ENCODE measurements around the gene MEPCE.

DNA sequence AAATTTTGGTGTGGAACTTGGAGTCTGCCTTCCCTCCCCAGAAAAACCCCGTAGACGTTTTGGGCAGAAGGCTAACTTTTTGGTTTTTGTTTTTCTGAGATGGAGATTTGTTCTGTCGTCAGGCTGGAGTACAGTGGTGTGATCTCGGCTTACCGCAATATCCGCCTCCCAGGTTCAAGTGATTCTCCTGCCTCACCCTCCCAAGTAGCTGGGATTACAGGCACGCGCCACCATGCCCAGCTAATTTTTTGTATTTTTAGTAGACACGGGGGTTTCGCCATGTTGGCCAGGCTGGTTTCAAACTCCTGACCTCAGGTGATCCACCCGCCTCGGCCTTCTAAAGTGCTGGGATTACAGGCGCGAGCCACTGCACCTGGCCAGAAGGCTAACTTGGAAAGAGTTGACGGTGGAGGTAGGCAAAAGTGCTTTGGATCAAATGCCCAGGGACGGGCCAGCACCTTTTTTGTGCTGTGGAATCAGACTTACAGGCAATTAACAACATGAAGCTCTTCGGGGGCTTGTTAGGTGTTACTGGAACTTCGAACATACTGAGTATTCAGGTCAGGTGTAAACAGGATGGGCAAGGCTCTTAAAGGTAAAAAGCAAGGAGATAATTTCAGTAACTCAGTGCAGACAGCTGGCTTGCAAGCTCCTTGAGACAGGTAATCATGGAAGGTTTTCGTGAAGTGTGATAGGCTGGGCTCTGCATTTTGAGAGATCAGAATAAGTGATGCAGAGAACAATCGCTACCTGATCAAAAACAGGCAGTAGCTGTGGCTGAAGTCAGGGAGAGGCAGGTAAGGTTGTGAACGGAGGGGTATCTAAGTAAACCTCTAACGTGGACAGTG, 4.9 kb downstream of the MEPCE start:
- TF ChIP-seq POLR2AphosphoS5 (IDR thresholded peaks at IDR 0.05; ENCODE audit: low read depth, low read length), result no peak
- TF ChIP-seq, protein P1, sequence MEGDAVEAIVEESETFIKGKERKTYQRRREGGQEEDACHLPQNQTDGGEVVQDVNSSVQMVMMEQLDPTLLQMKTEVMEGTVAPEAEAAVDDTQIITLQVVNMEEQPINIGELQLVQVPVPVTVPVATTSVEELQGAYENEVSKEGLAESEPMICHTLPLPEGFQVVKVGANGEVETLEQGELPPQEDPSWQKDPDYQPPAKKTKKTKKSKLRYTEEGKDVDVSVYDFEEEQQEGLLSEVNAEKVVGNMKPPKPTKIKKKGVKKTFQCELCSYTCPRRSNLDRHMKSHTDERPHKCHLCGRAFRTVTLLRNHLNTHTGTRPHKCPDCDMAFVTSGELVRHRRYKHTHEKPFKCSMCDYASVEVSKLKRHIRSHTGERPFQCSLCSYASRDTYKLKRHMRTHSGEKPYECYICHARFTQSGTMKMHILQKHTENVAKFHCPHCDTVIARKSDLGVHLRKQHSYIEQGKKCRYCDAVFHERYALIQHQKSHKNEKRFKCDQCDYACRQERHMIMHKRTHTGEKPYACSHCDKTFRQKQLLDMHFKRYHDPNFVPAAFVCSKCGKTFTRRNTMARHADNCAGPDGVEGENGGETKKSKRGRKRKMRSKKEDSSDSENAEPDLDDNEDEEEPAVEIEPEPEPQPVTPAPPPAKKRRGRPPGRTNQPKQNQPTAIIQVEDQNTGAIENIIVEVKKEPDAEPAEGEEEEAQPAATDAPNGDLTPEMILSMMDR (IDR thresholded peaks at IDR 0.05), result no peak
- no peak for TF ChIP-seq REST (IDR thresholded peaks at IDR 0.05; ENCODE audit: insufficient read depth in 1 of 2, low read depth in 2 of 2, low read length in 1 of 2)
- TF ChIP-seq SIN3A (IDR thresholded peaks at IDR 0.05; ENCODE audit: borderline replicate concordance, insufficient read depth, low read depth, low read length), result no peak
- TF ChIP-seq TCF7L2 (IDR thresholded peaks at IDR 0.05; ENCODE audit: low read depth, low read length), result no peak
